GM18951 (cell line): Measurements from ENCODE around the gene SOX13.
"Not testable (repeated sequence)": the region's sequence is repeated elsewhere in the genome, so short reads cannot be mapped to it uniquely, and the experiment has no call there.

Experiments used
- POLR2A ChIP-seq: IDR thresholded peaks from 4 replicates; pipeline ENCODE4 v1.6.1; 2011; ENCODE audit warnings: mild to moderate bottlenecking; ENCODE audit not compliant: insufficient read length, insufficient read depth; ENCODE audit errors: extremely low read depth
- in situ Hi-C: fragments of 300-500 bp; cut with MboI; formaldehyde crosslinking; loops from one replicate; pipeline ENCODE4 v1.12.0; 2022; ENCODE audit warnings: low sequenced_read_pairs, mixed read lengths, inconsistent platforms; ENCODE audit not compliant: unreplicated experiment

The SOX13 gene

GRCh38 chr1:204094856-204095634 is 22.1 kb downstream of the SOX13 start:
- in situ Hi-C loops = no loop called here
- TF ChIP-seq POLR2A = no peak

- in situ Hi-C loops = no loop called here
- no peak for TF ChIP-seq POLR2A
Measured at GRCh38 chr1:204096931-204097330, 24.0 kb downstream of the SOX13 start.

- no peak for TF ChIP-seq POLR2A
- in situ Hi-C loops = no loop called here
Measured at GRCh38 chr1:204098683-204099082, 25.8 kb downstream of the SOX13 start.

- in situ Hi-C loops = not testable (repeated sequence)
Measured at GRCh38 chr1:204099754-204100153, 26.8 kb downstream of the SOX13 start.

GRCh38 chr1:204102029-204102611 is 29.2 kb downstream of the SOX13 start:
- in situ Hi-C loops = no loop called here
- TF ChIP-seq POLR2A = no peak

GRCh38 chr1:204102739-204103430 is 30.0 kb downstream of the SOX13 start:
- TF ChIP-seq POLR2A = no peak
- in situ Hi-C loops = no loop called here

GRCh38 chr1:204103431-204103741 is 30.5 kb downstream of the SOX13 start:
- no peak for TF ChIP-seq POLR2A
- in situ Hi-C loops = no loop called here

GRCh38 chr1:204104331-204105130 is 31.6 kb downstream of the SOX13 start:
- in situ Hi-C loops = no loop called here
- no peak for TF ChIP-seq POLR2A

- no peak for TF ChIP-seq POLR2A
- in situ Hi-C loops = no loop called here
Measured at GRCh38 chr1:204105131-204105515, 32.2 kb downstream of the SOX13 start.

- in situ Hi-C loops = no loop called here
- no peak for TF ChIP-seq POLR2A
Measured at GRCh38 chr1:204106825-204107224, 33.9 kb downstream of the SOX13 start.

GRCh38 chr1:204107892-204108291 is 35.0 kb downstream of the SOX13 start:
- in situ Hi-C loops = no loop called here
- no peak for TF ChIP-seq POLR2A

GRCh38 chr1:204108312-204109141 is 35.6 kb downstream of the SOX13 start:
- in situ Hi-C loops = no loop called here
- no peak for TF ChIP-seq POLR2A
